Stimulated activated effector memory CD8-positive, alpha-beta T cell treated with anti-CD3 and anti-CD28 coated beads, Interleukin-12 subunit alpha, Interleukin-12 subunit beta, amount 100 ng/mL, for 72 hours (primary cell): ENCODE data around the gene RAE1.
"Not testable (repeated sequence)": the region's sequence is repeated elsewhere in the genome, so short reads cannot be mapped to it uniquely, and the experiment has no call there.

ENCODE experiments used
- ATAC-seq: fragments of 150-1000 bp; cut with Tn5 transposase; 2 replicates; pipeline ENCODE4 v1.10.0; 2021
- DNase-seq, 2 donors: peaks; one replicate each; pipeline ENCODE4 v3.0.0; 2021 to 2022; ENCODE audit warnings: low spot score in 2 of 2
- H3K27ac Mint-ChIP-seq: one replicate; pipeline ENCODE4 v1.8.0; 2022; ENCODE audit warnings: mild to moderate bottlenecking, mixed read lengths
- H3K36me3 Mint-ChIP-seq: one replicate; pipeline ENCODE4 v1.8.0; 2022; ENCODE audit warnings: mild to moderate bottlenecking, mixed read lengths
- H3K4me1 Mint-ChIP-seq: one replicate; pipeline ENCODE4 v1.8.0; 2022; ENCODE audit warnings: mixed read lengths
- H3K4me3 Mint-ChIP-seq: one replicate; pipeline ENCODE4 v1.8.0; 2022; ENCODE audit warnings: mild to moderate bottlenecking, mixed read lengths
- H3K9me3 Mint-ChIP-seq: one replicate; pipeline ENCODE4 v1.8.0; 2022; ENCODE audit warnings: mixed read lengths

RAE1 gene

GRCh38 chr20:57416296-57417022, 65.4 kb downstream of the RAE1 start:
- Mint-ChIP-seq H3K4me3 (no peak overlapping the region), H3K9me3 (no peaks in the 10 kb centered on the region), H3K4me1 (peaks cover 19% of the 10 kb centered on the region), H3K27ac (peak overlapping the region; percentile 35), H3K36me3 (peaks cover 7% of the 10 kb centered on the region)
- ATAC-seq: no peak
- DNase-seq: no peak

GRCh38 chr20:57417051-57417689, 66.1 kb downstream of the RAE1 start:
- H3K9me3 Mint-ChIP-seq: no peaks in the 10 kb centered on the region
- ATAC-seq: no peak
- H3K36me3 Mint-ChIP-seq: peaks cover 11% of the 10 kb centered on the region
- no peak overlapping the region for H3K27ac Mint-ChIP-seq
- peaks cover 13% of the 10 kb centered on the region for H3K4me1 Mint-ChIP-seq
- no peak overlapping the region for H3K4me3 Mint-ChIP-seq
- DNase-seq: no peak

- no peak for DNase-seq
- Mint-ChIP-seq H3K9me3 (no peaks in the 10 kb centered on the region), H3K4me1 (peaks cover 7% of the 10 kb centered on the region), H3K4me3 (no peak overlapping the region), H3K36me3 (peaks cover 4% of the 10 kb centered on the region), H3K27ac (no peak overlapping the region)
- ATAC-seq: no peak
These were observed 67.0 kb downstream of the RAE1 start for GRCh38 chr20:57417830-57418780.

- not testable (repeated sequence) for H3K27ac Mint-ChIP-seq, H3K4me1 Mint-ChIP-seq, H3K9me3 Mint-ChIP-seq, ATAC-seq, H3K36me3 Mint-ChIP-seq, H3K4me3 Mint-ChIP-seq, DNase-seq
These were observed 68.4 kb downstream of the RAE1 start for GRCh38 chr20:57419479-57419878.

DNA sequence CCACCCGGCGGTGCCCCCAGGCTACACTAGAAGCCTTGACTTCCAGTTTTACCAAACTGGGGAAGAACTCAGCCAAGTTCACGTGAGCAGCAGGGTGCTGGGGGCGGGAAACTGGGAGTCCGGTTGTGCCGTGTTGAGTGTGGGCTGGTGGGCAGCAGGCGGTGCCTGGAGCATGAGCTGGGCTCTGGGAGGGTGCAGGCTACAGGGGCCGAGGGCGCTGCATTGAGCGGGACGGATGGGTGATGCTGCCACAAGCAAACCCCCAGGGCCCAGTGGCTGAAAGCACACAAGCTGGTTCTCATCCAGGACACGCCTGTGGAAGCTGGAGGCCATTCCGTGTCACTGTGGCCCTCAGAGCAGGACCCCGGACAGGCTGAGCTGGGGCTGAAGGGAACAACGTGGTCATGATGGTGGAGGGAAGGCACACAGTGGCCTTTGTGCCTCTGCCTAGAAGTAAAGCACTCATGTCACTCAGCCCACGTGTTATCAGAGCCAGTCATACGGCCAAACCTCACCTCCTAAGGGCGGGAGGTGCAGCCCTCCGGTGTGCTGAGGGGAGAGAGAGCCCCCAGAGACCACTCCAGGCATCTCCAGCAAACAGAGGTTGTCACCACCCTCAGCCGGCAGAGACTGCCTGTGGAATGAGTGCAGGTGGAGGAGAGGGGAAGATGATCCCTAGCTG, 69.7 kb downstream of the RAE1 start:
- H3K4me1 Mint-ChIP-seq: peaks cover 16% of the 10 kb centered on the region
- peaks cover 4% of the 10 kb centered on the region for H3K36me3 Mint-ChIP-seq
- no peak overlapping the region for H3K4me3 Mint-ChIP-seq
- no peak overlapping the region for H3K27ac Mint-ChIP-seq
- H3K9me3 Mint-ChIP-seq: no peaks in the 10 kb centered on the region
- DNase-seq: no peak
- ATAC-seq: peak; percentile 44

DNA sequence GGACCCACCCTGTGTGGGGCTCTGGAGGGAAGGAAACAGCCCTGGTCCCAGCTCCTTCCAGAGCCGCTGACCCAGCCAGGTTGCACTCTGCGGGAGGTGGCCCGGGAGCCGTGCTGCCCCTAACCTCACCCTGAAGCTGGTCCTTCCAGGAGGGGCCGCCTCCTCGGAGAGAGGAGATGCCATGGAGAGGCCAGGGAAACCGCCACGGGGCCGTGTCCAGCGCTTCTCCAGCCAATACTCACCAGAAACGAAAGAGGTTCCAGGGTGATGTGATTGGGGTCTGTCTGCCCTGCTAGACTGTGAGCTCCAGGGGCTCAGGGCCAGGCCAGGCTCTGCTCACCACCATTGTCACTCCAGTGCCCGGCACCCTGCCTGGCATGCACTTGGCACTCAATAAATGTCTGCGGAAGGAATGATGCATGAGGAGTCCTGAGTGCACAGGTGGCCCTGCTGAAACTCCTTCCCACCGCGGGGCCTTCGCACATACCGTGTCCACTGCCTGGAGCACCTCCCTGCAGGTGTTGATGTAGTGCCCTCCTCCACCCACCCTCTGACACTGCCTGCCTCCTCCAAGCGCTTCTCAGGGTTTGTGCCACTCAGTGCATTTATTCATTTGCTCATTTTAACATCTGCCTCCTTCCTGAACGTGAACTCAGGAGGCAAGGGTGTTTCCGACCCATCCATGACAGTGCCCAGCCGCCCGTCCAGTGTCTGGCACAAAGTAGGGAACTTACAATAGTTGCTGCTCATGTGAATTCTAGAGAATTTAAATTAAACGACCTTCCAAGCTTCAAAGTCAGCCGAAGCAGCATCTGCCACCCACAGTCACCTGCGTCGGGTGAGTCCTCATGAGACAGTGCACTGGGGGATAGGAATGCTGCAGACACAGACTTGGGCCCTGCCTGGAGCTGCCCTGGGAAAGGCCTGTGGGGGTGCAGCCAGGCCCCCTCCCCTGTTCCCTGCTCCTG, 70.5 kb downstream of the RAE1 start:
- Mint-ChIP-seq H3K4me1 (peaks cover 24% of the 10 kb centered on the region), H3K9me3 (no peaks in the 10 kb centered on the region), H3K4me3 (no peak overlapping the region), H3K27ac (no peak overlapping the region), H3K36me3 (peaks cover 4% of the 10 kb centered on the region)
- DNase-seq (no peak), ATAC-seq (peak; percentile 9)

GRCh38 chr20:57422254-57422653, 71.2 kb downstream of the RAE1 start:
- H3K9me3 Mint-ChIP-seq: no peaks in the 10 kb centered on the region
- peaks cover 31% of the 10 kb centered on the region for H3K4me1 Mint-ChIP-seq
- H3K36me3 Mint-ChIP-seq: peaks cover 4% of the 10 kb centered on the region
- no peak overlapping the region for H3K4me3 Mint-ChIP-seq
- no peak for ATAC-seq
- no peak overlapping the region for H3K27ac Mint-ChIP-seq
- no peak for DNase-seq

- no peak overlapping the region for H3K27ac Mint-ChIP-seq
- H3K4me1 Mint-ChIP-seq: peaks cover 39% of the 10 kb centered on the region
- no peak for ATAC-seq
- H3K4me3 Mint-ChIP-seq: no peak overlapping the region
- DNase-seq: no peak
- H3K9me3 Mint-ChIP-seq: no peaks in the 10 kb centered on the region
- H3K36me3 Mint-ChIP-seq: peaks cover 4% of the 10 kb centered on the region
These were observed 74.3 kb downstream of the RAE1 start for GRCh38 chr20:57425150-57426013.

- no peak overlapping the region for H3K27ac Mint-ChIP-seq
These were observed 75.2 kb downstream of the RAE1 start for GRCh38 chr20:57426271-57426689.

DNA sequence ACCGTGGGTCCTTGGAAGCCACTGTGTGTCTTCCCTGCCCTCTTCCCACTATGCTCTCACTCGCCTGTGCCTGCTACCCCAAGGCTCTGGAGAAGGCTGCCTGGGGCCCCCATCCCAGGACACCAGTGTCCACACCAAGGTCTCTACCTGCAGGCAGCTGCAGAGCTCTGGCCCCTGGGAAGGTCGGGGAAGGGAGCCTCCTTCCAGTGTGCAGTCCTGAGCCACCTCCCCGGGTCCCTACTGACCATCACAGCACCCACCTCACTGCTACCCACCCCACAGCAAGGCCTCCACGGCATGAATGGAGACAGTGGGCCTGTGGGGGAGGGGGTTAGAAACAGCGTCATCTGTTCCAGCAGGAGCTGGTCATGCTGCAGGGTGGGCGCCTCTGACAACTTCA, 75.8 kb downstream of the RAE1 start:
- DNase-seq (no peak), ATAC-seq (no peak)
- H3K4me3 Mint-ChIP-seq: no peak overlapping the region
- H3K4me1 Mint-ChIP-seq: peaks cover 45% of the 10 kb centered on the region
- peaks cover 3% of the 10 kb centered on the region for H3K36me3 Mint-ChIP-seq
- no peaks in the 10 kb centered on the region for H3K9me3 Mint-ChIP-seq
- no peak overlapping the region for H3K27ac Mint-ChIP-seq

More at GRCh38 chr20:57426271-57426689, 75.2 kb downstream of the RAE1 start:
- ATAC-seq (no peak), DNase-seq (no peak)
- Mint-ChIP-seq H3K4me3 (no peak overlapping the region), H3K36me3 (peaks cover 4% of the 10 kb centered on the region), H3K9me3 (no peaks in the 10 kb centered on the region), H3K4me1 (peaks cover 40% of the 10 kb centered on the region)

DNA sequence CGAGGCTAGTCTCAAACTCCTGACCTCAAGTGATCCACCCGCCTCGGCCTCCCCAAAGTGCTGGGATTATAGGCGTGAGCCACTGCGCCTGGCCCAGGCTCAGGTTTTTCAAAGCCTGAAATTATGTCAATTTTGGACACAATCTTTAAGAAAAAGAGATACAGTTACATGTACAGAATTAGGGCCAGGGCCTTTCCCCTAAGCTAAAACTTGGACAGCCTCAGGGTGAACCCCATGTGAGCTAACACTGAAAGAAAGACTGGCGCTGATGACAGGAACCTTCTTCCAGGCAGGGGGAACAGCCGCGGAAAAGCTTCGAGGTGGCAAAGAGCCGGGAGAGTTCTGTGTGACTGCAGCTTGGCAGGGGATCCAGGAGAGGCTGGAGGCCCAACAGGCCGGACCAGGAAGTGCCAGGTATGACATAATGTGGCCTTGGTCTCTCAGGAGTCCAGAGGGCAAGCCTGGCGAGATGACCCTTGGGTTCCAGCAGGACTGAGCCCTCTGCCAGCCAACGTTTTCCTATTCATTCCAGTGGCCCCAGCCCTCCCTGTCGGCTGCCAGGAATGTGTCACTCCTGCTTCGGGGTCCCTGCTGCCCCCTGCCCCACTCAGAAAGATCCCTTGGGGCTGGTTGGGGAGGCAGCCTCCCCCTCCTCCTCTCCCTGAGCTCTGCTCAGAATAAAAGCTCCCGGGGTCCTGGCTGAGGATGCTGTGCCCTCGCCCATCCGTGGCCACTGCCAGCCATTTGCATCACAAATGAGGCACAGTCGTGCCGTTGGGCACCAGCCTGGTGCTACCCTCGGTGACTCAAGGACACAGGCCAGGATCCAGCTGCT, 77.5 kb downstream of the RAE1 start:
- Mint-ChIP-seq H3K36me3 (no peaks in the 10 kb centered on the region), H3K27ac (no peak overlapping the region), H3K4me1 (peaks cover 63% of the 10 kb centered on the region), H3K9me3 (no peaks in the 10 kb centered on the region), H3K4me3 (no peak overlapping the region)
- ATAC-seq (no peak), DNase-seq (no peak)
